Spleen (tissue), 7 donors: Measurements from ENCODE around the gene CCDC148.

Source experiments
- POLR2A ChIP-seq, 3 donors: fragments of 450-650 bp; IDR thresholded peaks; one replicate each; pipeline ENCODE4 v1.5.1; 2017; ENCODE audit warnings: antibody characterized with exemption in 3 of 3, mild to moderate bottlenecking in 1 of 3
- POLR2AphosphoS5 ChIP-seq, 3 donors: sonication (generic); formaldehyde crosslinking; IDR thresholded peaks; one replicate each; pipeline ENCODE4 v1.5.1; 2017; ENCODE audit warnings: antibody characterized with exemption in 3 of 3
- TF ChIP-seq, protein P1 (sequence below), 11 experiments: fragments of 200-600 bp in 7 of 11; fragments of 450-650 bp in 4 of 11; sonication (generic) in 4 of 11; IDR thresholded peaks in 8 of 11; conservative IDR thresholded peaks in 3 of 11; 1 replicate in 7 of 11; 2 replicates in 4 of 11; pipeline versions ENCODE4 v1.4.0 to v1.8.0; 2016 to 2021; ENCODE audit warnings: antibody characterized with exemption in 11 of 11, inconsistent platforms in 4 of 11, mild to moderate bottlenecking in 1 of 11
- donor health status: DM: no; HTN: no; CAD: no; lungs with moderate emphysema.
- donor health status: DM: no; HTN: no; CAD: no.
- donor health status: DM: no; HTN: no; CAD: no.

DNA sequence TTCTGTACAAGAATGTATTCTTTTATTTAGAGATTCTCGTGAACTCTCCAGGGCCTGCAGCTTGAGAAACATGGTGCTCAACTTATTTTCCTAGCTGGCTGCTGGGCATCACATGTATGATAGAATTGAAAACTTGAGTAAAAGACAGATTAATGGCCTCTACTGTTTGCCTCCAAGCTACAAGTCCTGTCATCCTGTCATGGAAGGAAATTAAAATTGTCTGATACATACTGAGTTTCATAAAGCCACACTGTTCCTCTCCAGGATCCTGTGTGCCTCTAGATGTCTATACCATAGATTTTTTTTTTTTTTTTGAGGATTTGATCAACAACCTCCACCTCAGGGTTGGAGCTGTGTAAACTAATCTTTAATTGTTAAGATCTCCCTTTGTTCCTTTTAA is 316.4 kb downstream of the CCDC148 start:
- TF ChIP-seq, protein P1, sequence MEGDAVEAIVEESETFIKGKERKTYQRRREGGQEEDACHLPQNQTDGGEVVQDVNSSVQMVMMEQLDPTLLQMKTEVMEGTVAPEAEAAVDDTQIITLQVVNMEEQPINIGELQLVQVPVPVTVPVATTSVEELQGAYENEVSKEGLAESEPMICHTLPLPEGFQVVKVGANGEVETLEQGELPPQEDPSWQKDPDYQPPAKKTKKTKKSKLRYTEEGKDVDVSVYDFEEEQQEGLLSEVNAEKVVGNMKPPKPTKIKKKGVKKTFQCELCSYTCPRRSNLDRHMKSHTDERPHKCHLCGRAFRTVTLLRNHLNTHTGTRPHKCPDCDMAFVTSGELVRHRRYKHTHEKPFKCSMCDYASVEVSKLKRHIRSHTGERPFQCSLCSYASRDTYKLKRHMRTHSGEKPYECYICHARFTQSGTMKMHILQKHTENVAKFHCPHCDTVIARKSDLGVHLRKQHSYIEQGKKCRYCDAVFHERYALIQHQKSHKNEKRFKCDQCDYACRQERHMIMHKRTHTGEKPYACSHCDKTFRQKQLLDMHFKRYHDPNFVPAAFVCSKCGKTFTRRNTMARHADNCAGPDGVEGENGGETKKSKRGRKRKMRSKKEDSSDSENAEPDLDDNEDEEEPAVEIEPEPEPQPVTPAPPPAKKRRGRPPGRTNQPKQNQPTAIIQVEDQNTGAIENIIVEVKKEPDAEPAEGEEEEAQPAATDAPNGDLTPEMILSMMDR (IDR thresholded peaks at IDR 0.05 in 8 of 11, conservative IDR thresholded peaks at IDR 0.05 in 3 of 11): no peak
- no peak for TF ChIP-seq POLR2A (IDR thresholded peaks at IDR 0.05)
- no peak for TF ChIP-seq POLR2AphosphoS5 (IDR thresholded peaks at IDR 0.05)
